ENCODE results near the gene FOXR1.

- TF ChIP-seq CTCF (IDR thresholded peaks at IDR 0.05) (no peak), POLR2A (IDR thresholded peaks at IDR 0.05) (no peak)
Measured at GRCh38 chr11:118998388-118998717, 26.8 kb downstream of the FOXR1 start.
